Stomach (tissue), 4 donors: ENCODE data around the gene MCCD1.
A peak's percentile ranks its signal among the peaks of the same experiment; 100 is the strongest.

ENCODE experiments used
- CTCF ChIP-seq, 7 experiments: fragments of 450-650 bp in 4 of 7; fragments of 200-600 bp in 3 of 7; sonication (generic) in 3 of 7; IDR thresholded peaks; one replicate each; pipeline ENCODE4 v1.5.1; 2016 to 2019; ENCODE audit warnings: antibody characterized with exemption in 7 of 7, control low read depth in 2 of 7, mild to moderate bottlenecking in 1 of 7
- POLR2A ChIP-seq, 4 donors: fragments of 450-650 bp; IDR thresholded peaks; one replicate each; pipeline ENCODE4 v1.6.1; 2016; ENCODE audit warnings: antibody characterized with exemption in 4 of 4, control low read depth in 2 of 4, mild to moderate bottlenecking in 1 of 4, moderate library complexity in 1 of 4
- POLR2AphosphoS5 ChIP-seq, 3 donors: sonication (generic); formaldehyde crosslinking; IDR thresholded peaks; one replicate each; pipeline ENCODE4 v1.6.1; 2016; ENCODE audit warnings: antibody characterized with exemption in 3 of 3

DNA sequence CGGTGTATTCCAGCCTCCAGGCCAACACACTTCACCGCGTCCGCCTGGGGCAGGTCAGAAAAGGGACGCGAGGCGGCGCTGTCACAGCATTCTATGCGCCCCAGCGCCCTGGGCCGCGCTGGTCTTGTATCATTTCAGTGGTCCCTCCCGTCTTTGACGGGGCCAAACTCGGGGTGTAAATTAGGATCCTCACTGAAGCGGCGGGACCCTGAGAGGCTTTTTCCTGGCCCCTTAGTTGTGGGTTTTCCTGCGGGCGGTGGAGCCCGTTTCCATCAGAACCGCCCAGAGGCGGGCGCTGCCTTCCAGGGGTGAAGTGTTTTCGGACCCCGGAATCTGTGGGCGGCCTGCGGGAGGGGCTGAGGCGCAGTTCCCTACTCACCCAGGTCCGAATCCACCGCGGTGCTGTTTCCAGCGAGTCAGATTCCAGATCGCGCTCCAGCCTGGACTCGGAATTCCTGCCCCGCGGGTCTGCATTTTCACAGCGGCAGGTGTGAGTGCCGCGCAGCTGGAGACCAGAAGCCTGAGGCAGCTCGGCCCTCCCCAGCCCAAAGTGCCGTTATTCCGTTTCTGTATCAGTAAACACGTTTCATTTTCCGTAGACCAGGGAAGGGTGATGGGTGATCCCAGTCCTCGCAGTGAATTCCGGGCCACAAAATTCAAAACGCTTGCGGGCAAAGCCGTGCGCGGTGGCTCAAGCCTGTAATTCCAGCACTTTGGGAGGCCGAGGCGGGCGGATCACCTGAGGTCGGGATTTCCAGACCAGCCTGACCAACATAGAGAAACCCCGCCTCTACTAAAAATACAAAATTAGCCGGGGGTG, 34.7 kb upstream of the MCCD1 start:
- TF ChIP-seq CTCF (IDR thresholded peaks at IDR 0.05) (peak in 5 of 7 experiments; percentile 57 to 75 (median 71)), POLR2A (IDR thresholded peaks at IDR 0.05) (no peak), POLR2AphosphoS5 (IDR thresholded peaks at IDR 0.05) (peak in 1 of 3 donors; percentile 67)
